SK-N-SH treated with all-trans-retinoic acid at 6 μM for 48 hours (cell line): ENCODE measurements around the gene SLX4IP.

Experiments used
- ATAC-seq: fragments of 200-7000 bp; cut with Tn5 transposase; 3 replicates; pipeline ENCODE4 v1.9.1; 2020; ENCODE audit warnings: mild to moderate bottlenecking, moderate library complexity
- ARNTL ChIP-seq: fragments of 450-650 bp; formaldehyde crosslinking; IDR thresholded peaks from 2 replicates; pipeline ENCODE4 v1.5.0; 2020; ENCODE audit warnings: low read depth, mild to moderate bottlenecking, moderate library complexity, borderline replicate concordance
- BACH2 ChIP-seq: fragments of 250-450 bp; sonication (Bioruptor Pico); IDR thresholded peaks from 2 replicates; pipeline ENCODE4 v1.9.0; 2021; ENCODE audit warnings: mild to moderate bottlenecking, borderline replicate concordance
- CREB5 ChIP-seq: fragments of 250-450 bp; sonication (Bioruptor Pico); IDR thresholded peaks from 2 replicates; pipeline ENCODE4 v1.5.1; 2020; ENCODE audit warnings: low read depth, mild to moderate bottlenecking, moderate library complexity
- CSDC2 ChIP-seq: fragments of 250-450 bp; sonication (Bioruptor Pico); IDR thresholded peaks from 2 replicates; pipeline ENCODE4 v1.5.0; 2020; ENCODE audit warnings: mild to moderate bottlenecking, moderate library complexity
- CSRNP3 ChIP-seq: fragments of 250-450 bp; sonication (Bioruptor Pico); IDR thresholded peaks from 2 replicates; pipeline ENCODE4 v1.5.1; 2021; ENCODE audit warnings: mild to moderate bottlenecking, moderate library complexity
- GLIS3 ChIP-seq: fragments of 250-450 bp; sonication (Bioruptor Pico); IDR thresholded peaks from 2 replicates; pipeline ENCODE4 v1.5.0; 2020; ENCODE audit warnings: mild to moderate bottlenecking, moderate library complexity
- ISL1 ChIP-seq: fragments of 250-450 bp; sonication (Bioruptor Pico); IDR thresholded peaks from 2 replicates; pipeline ENCODE4 v2.1.2; 2022; ENCODE audit warnings: mild to moderate bottlenecking, moderate library complexity
- OSR1 ChIP-seq: fragments of 250-450 bp; sonication (Bioruptor Pico); IDR thresholded peaks from 2 replicates; pipeline ENCODE4 v1.8.0; 2022; ENCODE audit warnings: moderate library complexity, mild to moderate bottlenecking, inconsistent platforms
- PATZ1 ChIP-seq: fragments of 250-450 bp; sonication (Bioruptor Pico); IDR thresholded peaks from 2 replicates; pipeline ENCODE4 v1.8.0; 2020; ENCODE audit warnings: mild to moderate bottlenecking, moderate library complexity, borderline replicate concordance
- POU6F1 ChIP-seq: fragments of 250-450 bp; sonication (Bioruptor Pico); IDR thresholded peaks from 2 replicates; pipeline ENCODE4 v1.8.0; 2021; ENCODE audit warnings: low read depth, mild to moderate bottlenecking, moderate library complexity, borderline replicate concordance
- RARB ChIP-seq: fragments of 250-450 bp; sonication (Bioruptor Pico); IDR thresholded peaks from 2 replicates; pipeline ENCODE4 v1.8.0; 2021; ENCODE audit warnings: mild to moderate bottlenecking, moderate library complexity
- SNAI2 ChIP-seq: fragments of 250-450 bp; sonication (Bioruptor Pico); IDR thresholded peaks from 2 replicates; pipeline ENCODE4 v1.5.0; 2020; ENCODE audit warnings: mild to moderate bottlenecking, moderate library complexity
- TOX ChIP-seq: fragments of 250-450 bp; sonication (Bioruptor Pico); IDR thresholded peaks from 2 replicates; pipeline ENCODE4 v1.8.0; 2021; ENCODE audit warnings: mild to moderate bottlenecking, moderate library complexity, borderline replicate concordance
- TSHZ2 ChIP-seq: fragments of 250-450 bp; sonication (Bioruptor Pico); IDR thresholded peaks from 2 replicates; pipeline ENCODE4 v1.5.0; 2020; ENCODE audit warnings: mild to moderate bottlenecking, moderate library complexity
- ZC3H10 ChIP-seq: fragments of 250-450 bp; sonication (Bioruptor Pico); IDR thresholded peaks from 2 replicates; pipeline ENCODE4 v1.5.1; 2021; ENCODE audit warnings: mild to moderate bottlenecking, moderate library complexity
- ZFP3 ChIP-seq: fragments of 250-450 bp; sonication (Bioruptor Pico); IDR thresholded peaks from 2 replicates; pipeline ENCODE4 v1.5.0; 2020; ENCODE audit warnings: mild to moderate bottlenecking, moderate library complexity
- ZFP30 ChIP-seq: fragments of 450-650 bp; formaldehyde crosslinking; IDR thresholded peaks from 2 replicates; pipeline ENCODE4 v1.5.0; 2022; ENCODE audit warnings: mild to moderate bottlenecking, moderate library complexity
- ZNF565 ChIP-seq: fragments of 450-650 bp; formaldehyde crosslinking; conservative IDR thresholded peaks from 2 replicates; pipeline ENCODE4 v1.5.0; 2020; ENCODE audit warnings: low read depth, mild to moderate bottlenecking, moderate library complexity
- ZNF70 ChIP-seq: fragments of 450-650 bp; formaldehyde crosslinking; IDR thresholded peaks from 2 replicates; pipeline ENCODE4 v1.5.0; 2020; ENCODE audit warnings: mild to moderate bottlenecking, moderate library complexity
- ZNF8 ChIP-seq: fragments of 450-650 bp; formaldehyde crosslinking; IDR thresholded peaks from 2 replicates; pipeline ENCODE4 v1.5.0; 2020; ENCODE audit warnings: mild to moderate bottlenecking, moderate library complexity

SLX4IP gene

GRCh38 chr20:10660661-10661060 lies 225.6 kb downstream of the SLX4IP start (continued):
- TF ChIP-seq CSRNP3 (no peak), ZFP3 (CRISPR knock-in tag) (no peak), OSR1 (CRISPR knock-in tag) (no peak), TOX (CRISPR knock-in tag) (no peak), SNAI2 (CRISPR knock-in tag) (no peak)

GRCh38 chr20:10661261-10661660 lies 226.2 kb downstream of the SLX4IP start:
- ATAC-seq = no peak
- no peak for TF ChIP-seq POU6F1 (CRISPR knock-in tag)
- no peak for TF ChIP-seq BACH2 (CRISPR knock-in tag)
- TF ChIP-seq ZNF8 (CRISPR knock-in tag) = no peak
- no peak for TF ChIP-seq CSRNP3
- no peak for TF ChIP-seq TSHZ2
- TF ChIP-seq ZC3H10 (CRISPR knock-in tag) = no peak
- no peak for TF ChIP-seq OSR1 (CRISPR knock-in tag)
- no peak for TF ChIP-seq RARB
- no peak for TF ChIP-seq ARNTL (CRISPR knock-in tag)
- TF ChIP-seq ZNF565 (CRISPR knock-in tag) = no peak
- no peak for TF ChIP-seq CSDC2 (CRISPR knock-in tag)
- no peak for TF ChIP-seq PATZ1 (CRISPR knock-in tag)
- no peak for TF ChIP-seq GLIS3 (CRISPR knock-in tag)
- no peak for TF ChIP-seq ZNF70
- no peak for TF ChIP-seq ZFP3 (CRISPR knock-in tag)
- TF ChIP-seq ZFP30 (CRISPR knock-in tag) = no peak

- no peak for ATAC-seq
- TF ChIP-seq CSRNP3 (no peak), TSHZ2 (no peak), ZNF565 (CRISPR knock-in tag) (no peak), GLIS3 (CRISPR knock-in tag) (no peak), CSDC2 (CRISPR knock-in tag) (no peak), CREB5 (CRISPR knock-in tag) (no peak), BACH2 (CRISPR knock-in tag) (no peak), ISL1 (CRISPR knock-in tag) (no peak), PATZ1 (CRISPR knock-in tag) (no peak), RARB (no peak)
- TF ChIP-seq, all 23 proteins: peak for 0
These were observed 227.0 kb downstream of the SLX4IP start for GRCh38 chr20:10662151-10662550.
